Lower leg skin (tissue), 3 donors: ENCODE measurements around the gene TBC1D25.

Experiments
- CTCF ChIP-seq, 3 donors: fragments of 450-650 bp; IDR thresholded peaks; one replicate each; pipeline ENCODE4 v1.5.1; 2016; ENCODE audit warnings: antibody characterized with exemption in 3 of 3, mild to moderate bottlenecking in 3 of 3, moderate library complexity in 2 of 3
- POLR2A ChIP-seq, 2 donors: fragments of 450-650 bp; IDR thresholded peaks; one replicate each; pipeline ENCODE4 v1.6.1; 2016 to 2017; ENCODE audit warnings: antibody characterized with exemption in 2 of 2, mild to moderate bottlenecking in 1 of 2, moderate library complexity in 1 of 2

GRCh38 chrX:48539345-48540027 is at the start of gene TBC1D25:
- TF ChIP-seq POLR2A (IDR thresholded peaks at IDR 0.05), result no peak
- TF ChIP-seq CTCF (IDR thresholded peaks at IDR 0.05), result no peak
